Measurements from ENCODE around the gene MFSD6L. TPM values are rescaled to one million over a fixed set of nuclear protein-coding genes. Genes with fewer than 3 reads are reported as not detected.
"Not testable (repeated sequence)": the region's sequence is repeated elsewhere in the genome, so short reads cannot be mapped to it uniquely, and the experiment has no call there.

The MFSD6L gene
- polyA plus RNA-seq, 10 donors: 0.13 to 0.94 (median 0.30) TPM

GRCh38 chr17:8826808-8827435, 27.8 kb upstream of the MFSD6L start:
- DNase-seq: no peak

DNA sequence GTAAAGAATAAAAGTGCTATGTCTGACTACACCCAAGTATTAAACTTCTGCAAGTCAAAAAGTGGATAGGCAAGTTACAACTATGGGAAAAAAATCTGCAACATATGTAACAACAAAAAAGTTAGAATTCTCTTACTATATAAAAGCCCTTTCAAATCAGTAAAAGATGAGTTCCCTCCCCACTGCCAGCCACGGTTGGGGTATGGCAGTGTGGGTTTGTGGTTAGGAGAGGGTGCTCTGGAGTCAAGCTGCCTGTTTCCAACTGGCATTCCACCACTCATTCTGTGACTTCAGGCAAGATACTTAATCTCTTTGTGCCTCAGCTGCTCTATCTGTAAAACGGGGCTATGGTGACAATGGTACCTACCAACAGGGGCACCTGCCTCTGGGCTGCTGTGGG, 26.6 kb upstream of the MFSD6L start:
- no peak for DNase-seq

DNA sequence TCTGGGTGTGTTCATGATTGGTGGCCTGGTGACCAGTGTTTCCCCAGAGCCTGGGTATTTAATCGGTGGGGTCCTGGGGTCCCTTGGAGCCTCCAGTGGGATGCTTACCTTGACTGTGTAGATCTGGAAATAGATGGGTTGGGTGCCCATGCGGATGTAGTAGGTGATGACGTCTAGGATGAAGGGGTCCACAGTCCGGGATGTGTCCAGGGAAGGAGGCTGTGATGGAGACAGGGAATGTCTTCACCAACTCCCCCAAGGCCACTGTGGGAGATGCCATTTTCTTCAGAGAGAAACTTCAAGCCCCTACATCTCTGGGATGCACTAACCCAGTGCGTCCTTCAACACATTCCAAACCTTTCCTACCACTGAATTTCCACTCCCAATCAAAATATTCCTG, 24.1 kb upstream of the MFSD6L start:
- no peak for DNase-seq

DNA sequence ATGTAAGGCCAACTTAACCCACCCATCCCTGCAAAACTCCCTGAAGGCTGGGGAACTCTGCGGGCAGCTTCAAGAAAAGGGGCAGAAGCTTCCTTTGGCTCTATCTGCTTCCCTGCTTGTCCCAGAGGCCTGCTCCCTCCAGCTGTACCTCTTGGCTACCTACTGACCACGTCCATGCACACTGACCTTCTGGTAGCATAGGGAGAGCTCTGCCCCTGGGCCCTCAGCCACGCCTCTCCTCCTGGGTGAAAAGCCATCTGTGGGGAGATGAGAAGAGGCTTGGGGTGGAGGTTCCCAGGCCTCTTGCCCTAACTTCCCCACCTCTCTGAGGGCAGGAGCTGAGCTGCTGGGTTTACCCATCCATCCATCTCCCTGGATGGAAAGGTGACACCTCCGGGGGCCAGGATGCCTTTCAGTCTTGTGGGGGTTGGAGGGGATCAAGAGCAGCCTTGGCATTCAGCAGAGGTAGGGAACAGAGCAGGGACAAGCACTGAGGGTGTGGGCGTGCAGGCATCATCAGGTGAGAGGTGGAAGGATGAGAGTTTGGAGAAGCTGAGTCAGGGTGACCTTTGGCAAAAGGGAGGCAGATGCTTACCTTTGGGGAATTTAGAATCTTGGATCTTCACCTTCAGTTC, 23.4 kb upstream of the MFSD6L start:
- no peak for DNase-seq

DNA sequence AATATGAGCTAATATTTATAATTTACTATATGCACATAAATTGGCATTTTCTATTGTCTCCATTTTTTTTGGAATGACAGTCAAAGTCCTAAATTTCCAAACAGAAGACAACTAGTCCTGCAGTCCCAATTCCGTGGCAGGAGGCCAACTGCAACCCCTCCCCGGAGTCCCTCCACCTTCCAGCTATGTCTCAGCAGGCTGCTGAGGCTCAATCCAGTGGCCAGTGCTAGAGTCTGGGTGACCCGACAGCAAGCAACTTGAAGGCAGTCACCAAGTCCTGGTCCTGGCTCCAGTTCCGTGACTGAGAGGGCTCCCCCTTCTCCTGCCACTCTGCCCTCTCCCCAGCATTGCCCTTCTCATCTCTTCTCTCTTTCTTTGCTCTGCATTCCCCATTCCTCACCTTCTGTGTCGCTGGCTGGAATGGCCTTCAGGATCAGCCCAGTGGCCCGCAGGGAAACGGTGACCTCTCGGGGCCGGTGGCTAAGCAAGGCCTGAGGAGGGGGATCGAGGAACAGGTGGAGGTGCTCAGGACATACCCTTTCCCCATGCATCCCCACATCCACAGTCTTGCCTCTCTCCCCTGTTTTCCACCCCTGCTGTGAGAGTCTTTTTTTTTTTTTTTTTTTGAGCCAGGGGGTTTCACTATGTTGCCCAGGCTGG, 22.4 kb upstream of the MFSD6L start:
- DNase-seq: no peak

GRCh38 chr17:8820311-8821010, 21.3 kb upstream of the MFSD6L start:
- no peak for DNase-seq

DNA sequence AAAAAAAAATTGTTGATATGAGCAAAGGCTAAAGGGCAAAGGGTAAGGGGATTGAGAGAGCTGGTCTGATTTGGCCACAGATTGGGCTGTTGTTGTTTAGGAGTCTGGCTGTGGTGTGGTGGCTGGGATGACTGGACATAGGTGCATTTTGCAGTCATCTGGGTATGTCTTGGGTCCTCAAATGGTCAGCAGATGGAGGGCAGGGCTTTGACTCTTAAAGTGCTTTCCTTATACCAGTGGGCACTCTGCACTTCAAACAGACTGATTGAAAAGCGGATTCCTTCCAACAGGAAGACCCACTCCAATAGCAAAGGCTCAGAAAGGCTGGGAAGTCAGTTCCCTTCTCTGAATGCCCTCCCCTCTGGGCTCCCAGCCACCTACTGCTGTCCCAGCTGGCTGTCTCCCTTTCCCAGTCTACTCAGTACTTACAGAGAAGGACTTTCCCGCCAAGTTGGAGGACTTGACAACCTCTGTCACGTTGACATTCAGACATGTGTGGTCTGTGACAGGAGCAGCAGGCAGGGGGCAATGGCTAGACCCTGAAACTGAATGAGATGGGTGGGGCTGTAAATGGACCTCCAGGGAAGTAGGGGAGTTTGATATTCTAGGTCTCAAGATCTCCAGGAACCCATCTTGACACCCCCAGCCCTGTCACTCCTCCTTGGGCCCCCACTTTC, 19.6 kb upstream of the MFSD6L start:
- DNase-seq: no peak

GRCh38 chr17:8818047-8818446, 18.9 kb upstream of the MFSD6L start:
- DNase-seq: no peak

GRCh38 chr17:8806926-8807550, 7.9 kb upstream of the MFSD6L start:
- DNase-seq: peak in 1 of 3 donors; percentile 41

GRCh38 chr17:8806253-8806925, 7.2 kb upstream of the MFSD6L start:
- DNase-seq: no peak

DNA sequence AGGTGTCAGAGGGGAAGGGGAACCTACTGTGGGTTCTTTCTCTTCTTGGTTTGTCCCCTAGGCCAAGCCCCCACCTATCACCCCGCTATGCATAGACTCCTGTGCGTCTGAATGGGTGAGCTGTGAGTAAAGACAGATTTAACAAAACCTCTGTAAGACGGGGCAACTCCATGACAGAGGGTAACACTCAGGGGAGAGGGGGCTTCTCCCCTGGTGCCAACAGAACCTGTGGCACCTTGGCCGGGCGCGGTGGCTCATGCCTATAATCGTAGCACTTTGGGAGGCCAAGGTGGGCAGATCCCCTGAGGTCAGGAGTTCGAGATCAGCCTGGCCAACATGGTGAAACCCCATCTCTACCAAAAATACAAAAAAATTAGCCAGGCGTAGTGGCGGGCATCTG, 6.2 kb upstream of the MFSD6L start:
- not testable (repeated sequence) for DNase-seq

GRCh38 chr17:8803531-8804420, 4.6 kb upstream of the MFSD6L start:
- DNase-seq: no peak

GRCh38 chr17:8801135-8801840, 2.1 kb upstream of the MFSD6L start:
- DNase-seq: no peak

GRCh38 chr17:8800656-8801055, 1.5 kb upstream of the MFSD6L start:
- no peak for DNase-seq

DNA sequence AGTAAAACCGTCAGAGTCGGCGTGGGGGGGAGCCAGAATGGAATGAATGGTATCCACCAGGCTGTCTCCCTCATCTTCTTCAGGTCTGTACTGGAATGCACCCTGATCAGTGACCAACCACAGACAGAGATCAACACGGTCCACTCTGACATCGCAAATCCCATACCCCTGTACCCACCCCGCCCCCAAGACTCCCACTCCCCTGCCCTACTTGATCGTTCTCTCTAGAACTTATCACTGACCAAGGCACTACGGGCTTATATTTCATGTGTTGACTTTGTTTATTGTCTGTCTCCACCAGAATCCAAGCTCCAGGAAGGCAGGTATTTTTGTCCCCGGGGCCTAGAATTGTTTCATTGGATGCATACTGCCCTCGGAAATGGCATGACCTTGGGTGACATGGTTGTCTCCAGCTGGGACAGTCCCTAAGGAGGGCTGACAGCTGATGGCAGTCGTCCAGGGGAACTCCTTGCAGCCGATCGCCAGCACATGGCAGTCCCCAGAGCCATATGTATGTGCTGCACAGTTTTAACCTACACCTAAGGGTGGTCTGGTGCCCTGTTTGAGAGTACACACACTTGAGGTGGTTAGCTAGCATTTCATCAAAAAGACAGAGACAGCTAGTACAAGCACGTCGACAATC, 526 bp upstream of the MFSD6L start:
- DNase-seq: peak in 1 of 3 donors; percentile 40

DNA sequence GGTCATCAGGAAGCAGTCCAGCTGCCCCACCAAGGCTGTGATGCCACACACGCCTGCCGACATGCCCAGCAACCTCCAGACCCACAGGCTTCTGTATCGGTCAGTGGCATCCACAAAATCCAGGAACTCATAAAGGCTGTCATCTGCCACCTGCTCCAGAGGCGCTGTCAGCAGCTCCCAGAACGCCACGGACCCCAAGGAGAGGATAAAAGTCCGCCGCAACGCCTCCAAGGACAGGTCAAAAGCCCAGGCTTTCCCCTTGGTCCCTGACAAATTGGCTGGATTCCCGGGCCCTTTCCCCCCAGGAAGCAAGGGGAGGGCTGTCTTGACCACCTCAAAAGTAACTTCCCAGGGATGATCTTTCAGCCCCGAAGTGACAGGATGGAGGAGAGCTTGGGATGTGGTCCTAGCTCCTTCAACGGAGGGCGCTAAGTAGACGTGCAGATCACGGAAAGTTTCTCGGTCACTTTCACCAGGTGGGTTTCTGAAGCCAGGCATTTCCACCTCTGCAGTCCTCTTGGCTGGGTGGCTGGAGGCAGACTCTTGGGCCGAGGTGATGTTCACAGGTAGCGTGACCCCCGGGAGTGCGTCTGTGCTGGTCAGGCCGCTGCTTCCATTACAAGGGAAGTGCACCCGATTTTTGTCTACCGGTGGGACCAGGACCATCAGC, 854 bp downstream of the MFSD6L start:
- no peak for DNase-seq

DNA sequence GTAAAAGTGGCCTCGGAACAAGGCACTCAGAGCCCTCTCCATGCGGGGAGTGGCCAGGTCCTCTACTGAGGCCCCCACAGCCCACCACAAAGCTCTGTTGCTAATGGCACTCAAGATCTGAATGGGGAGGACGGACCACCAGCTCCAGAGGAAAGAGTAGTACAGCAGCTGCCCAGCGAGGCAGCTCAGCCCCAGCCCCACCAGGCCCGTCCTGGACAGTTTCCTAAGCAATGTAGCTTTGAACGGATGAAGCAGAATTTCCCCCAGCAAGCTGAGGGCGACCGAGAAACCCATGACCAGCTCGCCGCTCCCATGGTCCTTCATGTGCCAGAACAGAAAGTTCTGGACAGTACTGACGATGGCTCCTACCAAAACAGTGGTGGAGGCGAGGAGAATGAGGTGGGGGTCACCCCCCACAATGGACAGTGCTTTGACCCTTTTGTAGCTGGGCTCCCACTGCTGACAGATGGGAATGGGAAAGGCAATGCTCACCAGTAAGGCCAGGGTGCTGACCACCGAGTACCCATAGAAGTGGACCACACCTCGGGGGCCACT, 1.5 kb downstream of the MFSD6L start:
- DNase-seq: no peak

DNA sequence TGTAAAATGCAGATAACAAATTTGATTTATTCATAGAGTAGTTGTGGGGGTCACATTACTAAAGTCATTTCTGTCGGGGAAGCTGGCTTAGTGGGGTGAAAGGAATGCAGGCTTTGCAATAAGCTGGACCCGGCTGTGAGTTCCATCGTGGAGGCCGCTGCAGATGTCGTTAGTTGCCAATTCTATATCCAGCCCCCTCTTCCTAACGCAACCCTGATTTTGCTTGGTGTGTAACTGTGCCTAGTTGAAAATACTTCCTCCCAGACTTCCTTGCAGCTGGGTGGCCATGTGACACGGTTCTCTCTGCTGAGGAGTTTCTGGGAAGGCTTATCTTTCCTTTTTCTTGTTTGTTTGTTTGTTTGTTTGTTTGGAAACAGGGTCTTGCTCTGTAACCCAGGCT, 4.5 kb downstream of the MFSD6L start:
- DNase-seq: peak in 1 of 3 donors; percentile 15

All from muscle of back (tissue), 11 donors.